OCI-LY1 (cell line): ENCODE results near the gene IFI35.

Source experiments
- EZH2 ChIP-seq: fragments of 200-600 bp; sonication (generic), shearing (Covaris generic); IDR thresholded peaks from 2 replicates; pipeline ENCODE4 v1.8.0; 2017; ENCODE audit warnings: borderline replicate concordance, mixed run types, mild to moderate bottlenecking, antibody characterized with exemption, low read length, moderate library complexity, mixed read lengths
- TF ChIP-seq, protein P1 (sequence below): fragments of 200-600 bp; sonication (generic), shearing (Covaris generic); IDR thresholded peaks from 2 replicates; pipeline ENCODE4 v1.5.1; 2017; ENCODE audit warnings: mild to moderate bottlenecking, antibody characterized with exemption, low read length, moderate library complexity, mixed read lengths

DNA sequence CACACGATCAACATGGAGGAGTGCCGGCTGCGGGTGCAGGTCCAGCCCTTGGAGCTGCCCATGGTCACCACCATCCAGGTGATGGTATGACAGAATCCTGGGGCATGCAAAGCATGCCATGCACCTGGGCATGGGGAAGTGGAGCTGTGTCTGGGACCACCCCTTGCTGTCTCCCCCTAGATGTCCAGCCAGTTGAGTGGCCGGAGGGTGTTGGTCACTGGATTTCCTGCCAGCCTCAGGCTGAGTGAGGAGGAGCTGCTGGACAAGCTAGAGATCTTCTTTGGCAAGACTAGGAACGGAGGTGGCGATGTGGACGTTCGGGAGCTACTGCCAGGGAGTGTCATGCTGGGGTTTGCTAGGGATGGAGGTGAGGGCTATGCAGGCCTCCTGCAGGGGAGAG lies 6.7 kb downstream of the IFI35 start:
- TF ChIP-seq, protein P1, sequence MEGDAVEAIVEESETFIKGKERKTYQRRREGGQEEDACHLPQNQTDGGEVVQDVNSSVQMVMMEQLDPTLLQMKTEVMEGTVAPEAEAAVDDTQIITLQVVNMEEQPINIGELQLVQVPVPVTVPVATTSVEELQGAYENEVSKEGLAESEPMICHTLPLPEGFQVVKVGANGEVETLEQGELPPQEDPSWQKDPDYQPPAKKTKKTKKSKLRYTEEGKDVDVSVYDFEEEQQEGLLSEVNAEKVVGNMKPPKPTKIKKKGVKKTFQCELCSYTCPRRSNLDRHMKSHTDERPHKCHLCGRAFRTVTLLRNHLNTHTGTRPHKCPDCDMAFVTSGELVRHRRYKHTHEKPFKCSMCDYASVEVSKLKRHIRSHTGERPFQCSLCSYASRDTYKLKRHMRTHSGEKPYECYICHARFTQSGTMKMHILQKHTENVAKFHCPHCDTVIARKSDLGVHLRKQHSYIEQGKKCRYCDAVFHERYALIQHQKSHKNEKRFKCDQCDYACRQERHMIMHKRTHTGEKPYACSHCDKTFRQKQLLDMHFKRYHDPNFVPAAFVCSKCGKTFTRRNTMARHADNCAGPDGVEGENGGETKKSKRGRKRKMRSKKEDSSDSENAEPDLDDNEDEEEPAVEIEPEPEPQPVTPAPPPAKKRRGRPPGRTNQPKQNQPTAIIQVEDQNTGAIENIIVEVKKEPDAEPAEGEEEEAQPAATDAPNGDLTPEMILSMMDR, result no peak
- no peak for TF ChIP-seq EZH2
